Type B pancreatic cell (in vitro differentiated cells): ENCODE data around the gene RIMBP2. TPM values are rescaled to one million over a fixed set of nuclear protein-coding genes. Genes with fewer than 3 reads are reported as not detected.

Experiments used
- DNase-seq: peaks from one replicate; pipeline ENCODE4 v3.0.0; 2021; ENCODE audit warnings: mixed read lengths; ENCODE audit not compliant: unreplicated experiment; ENCODE audit errors: extremely low spot score
- H3K27ac Mint-ChIP-seq: 2 replicates; pipeline ENCODE4 v1.8.0; 2021; ENCODE audit warnings: mild to moderate bottlenecking, mixed read lengths
- H3K27me3 Mint-ChIP-seq: 2 replicates; pipeline ENCODE4 v1.8.0; 2021; ENCODE audit warnings: mixed read lengths
- H3K36me3 Mint-ChIP-seq: 2 replicates; pipeline ENCODE4 v1.8.0; 2021; ENCODE audit warnings: mixed read lengths
- H3K4me1 Mint-ChIP-seq: one replicate; pipeline ENCODE4 v1.8.0; 2021; ENCODE audit warnings: mixed read lengths; ENCODE audit not compliant: unreplicated experiment
- H3K4me3 Mint-ChIP-seq: 2 replicates; pipeline ENCODE4 v1.8.0; 2021; ENCODE audit warnings: mild to moderate bottlenecking, mixed read lengths
- H3K9me3 Mint-ChIP-seq: 2 replicates; pipeline ENCODE4 v1.8.0; 2021; ENCODE audit warnings: mixed read lengths
- total RNA-seq: library from RNA; stranded (reverse); gene quantifications from 2 replicates; pipeline ENCODE4 v1.2.1, GENCODE V29; 2021; ENCODE audit warnings: low replicate concordance
- TF ChIP-seq, protein P1 (sequence below): fragments of 200-600 bp; sonication (generic); conservative IDR thresholded peaks from 2 replicates; pipeline ENCODE4 v1.5.0; 2021; ENCODE audit warnings: antibody characterized with exemption, mild to moderate bottlenecking

RIMBP2 gene
- total RNA-seq, 1 donor from 2014 or later = 23.7 TPM

DNA sequence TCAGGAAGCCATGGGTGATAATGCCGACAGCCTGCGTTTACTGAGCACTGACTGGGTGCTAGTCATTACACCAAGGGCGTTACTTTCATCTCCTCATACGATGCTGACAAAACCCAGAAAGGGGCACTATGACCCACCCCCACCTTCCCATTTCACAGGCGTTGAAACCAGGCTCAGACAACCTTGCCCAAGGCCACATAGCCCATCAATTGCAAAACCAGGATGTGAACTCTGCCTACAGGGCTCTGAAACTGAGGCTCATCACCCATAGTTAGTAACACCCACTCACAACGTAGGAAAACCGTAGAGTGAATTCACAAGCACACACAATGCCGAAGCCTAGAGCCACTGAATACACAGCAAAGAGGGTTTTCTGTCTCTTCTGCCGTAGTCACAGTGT lies 119.9 kb downstream of the RIMBP2 start:
- peaks cover 6% of the 10 kb centered on the region for H3K9me3 Mint-ChIP-seq
- no peaks in the 10 kb centered on the region for H3K36me3 Mint-ChIP-seq
- H3K27ac Mint-ChIP-seq = no peak overlapping the region
- H3K27me3 Mint-ChIP-seq = no peaks in the 10 kb centered on the region
- no peaks in the 10 kb centered on the region for H3K4me1 Mint-ChIP-seq
- DNase-seq = no peak
- TF ChIP-seq, protein P1, sequence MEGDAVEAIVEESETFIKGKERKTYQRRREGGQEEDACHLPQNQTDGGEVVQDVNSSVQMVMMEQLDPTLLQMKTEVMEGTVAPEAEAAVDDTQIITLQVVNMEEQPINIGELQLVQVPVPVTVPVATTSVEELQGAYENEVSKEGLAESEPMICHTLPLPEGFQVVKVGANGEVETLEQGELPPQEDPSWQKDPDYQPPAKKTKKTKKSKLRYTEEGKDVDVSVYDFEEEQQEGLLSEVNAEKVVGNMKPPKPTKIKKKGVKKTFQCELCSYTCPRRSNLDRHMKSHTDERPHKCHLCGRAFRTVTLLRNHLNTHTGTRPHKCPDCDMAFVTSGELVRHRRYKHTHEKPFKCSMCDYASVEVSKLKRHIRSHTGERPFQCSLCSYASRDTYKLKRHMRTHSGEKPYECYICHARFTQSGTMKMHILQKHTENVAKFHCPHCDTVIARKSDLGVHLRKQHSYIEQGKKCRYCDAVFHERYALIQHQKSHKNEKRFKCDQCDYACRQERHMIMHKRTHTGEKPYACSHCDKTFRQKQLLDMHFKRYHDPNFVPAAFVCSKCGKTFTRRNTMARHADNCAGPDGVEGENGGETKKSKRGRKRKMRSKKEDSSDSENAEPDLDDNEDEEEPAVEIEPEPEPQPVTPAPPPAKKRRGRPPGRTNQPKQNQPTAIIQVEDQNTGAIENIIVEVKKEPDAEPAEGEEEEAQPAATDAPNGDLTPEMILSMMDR = no peak
- no peak overlapping the region for H3K4me3 Mint-ChIP-seq

DNA sequence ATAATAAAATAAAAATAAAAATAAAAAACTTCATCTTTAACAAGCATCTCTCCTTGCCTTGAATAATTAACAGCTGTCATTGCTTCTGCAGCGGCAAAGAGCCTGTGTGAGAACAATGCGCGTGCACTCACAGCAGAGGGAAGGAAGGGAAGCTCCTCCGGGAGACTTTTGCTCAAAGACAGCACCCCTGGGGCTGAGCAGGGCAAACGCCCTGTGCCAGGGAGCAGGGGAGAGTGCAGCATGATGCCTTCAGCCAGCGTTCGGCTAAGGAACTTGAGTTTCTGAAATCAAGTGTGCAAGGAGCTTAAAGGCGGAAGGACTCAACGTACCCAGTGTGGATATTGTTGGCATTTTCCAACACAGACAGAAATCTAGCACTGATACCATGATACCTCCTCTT lies 120.5 kb downstream of the RIMBP2 start:
- no peak for DNase-seq
- TF ChIP-seq, protein P1 = no peak
- no peaks in the 10 kb centered on the region for H3K27me3 Mint-ChIP-seq
- H3K36me3 Mint-ChIP-seq = no peaks in the 10 kb centered on the region
- H3K9me3 Mint-ChIP-seq = peaks cover 6% of the 10 kb centered on the region
- no peak overlapping the region for H3K4me3 Mint-ChIP-seq
- H3K4me1 Mint-ChIP-seq = no peaks in the 10 kb centered on the region
- no peak overlapping the region for H3K27ac Mint-ChIP-seq

DNA sequence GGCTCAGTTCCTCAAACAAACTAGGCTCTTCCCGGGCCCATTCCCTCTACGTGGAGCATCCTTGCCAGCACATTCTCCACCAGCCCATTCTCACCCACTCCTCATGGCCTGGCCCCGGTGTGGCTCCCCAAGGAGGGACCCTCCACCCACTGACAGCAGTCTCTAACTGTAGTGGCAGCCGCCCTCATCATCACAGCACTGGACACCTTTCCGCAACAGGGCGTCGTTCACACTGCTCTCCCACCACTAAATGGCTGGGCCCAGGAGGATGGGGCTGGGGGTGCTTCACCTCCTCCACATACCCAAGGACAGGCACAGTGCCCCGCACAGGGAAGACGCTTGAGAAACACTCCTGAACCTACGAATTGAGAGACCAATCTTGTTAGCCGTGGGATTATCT lies 123.0 kb downstream of the RIMBP2 start:
- H3K27me3 Mint-ChIP-seq = peaks cover 4% of the 10 kb centered on the region
- TF ChIP-seq, protein P1 = no peak
- DNase-seq = no peak
- peaks cover 6% of the 10 kb centered on the region for H3K9me3 Mint-ChIP-seq
- H3K36me3 Mint-ChIP-seq = peaks cover 1% of the 10 kb centered on the region
- H3K4me3 Mint-ChIP-seq = no peak overlapping the region
- H3K27ac Mint-ChIP-seq = no peak overlapping the region
- peaks cover 6% of the 10 kb centered on the region for H3K4me1 Mint-ChIP-seq

DNA sequence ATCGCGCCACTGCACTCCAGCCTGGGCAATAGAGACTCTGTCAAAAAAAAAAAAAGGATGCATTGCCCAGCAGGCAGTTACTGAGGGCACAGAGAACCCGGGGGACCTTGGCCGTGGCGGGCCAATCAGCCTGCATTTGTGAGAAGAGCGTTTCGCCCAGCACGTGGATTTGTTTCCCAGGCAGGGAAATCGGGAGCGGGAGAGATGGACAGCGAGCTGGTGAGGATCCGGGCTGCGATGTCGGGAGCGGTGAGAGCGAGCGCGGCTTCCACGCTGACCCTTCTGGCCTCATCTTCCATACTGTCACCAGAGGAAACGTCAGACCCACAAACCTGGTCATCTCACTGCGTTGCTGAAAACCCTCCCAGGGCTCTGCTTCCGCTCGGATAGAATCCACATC lies 123.5 kb downstream of the RIMBP2 start:
- no peak for DNase-seq
- H3K4me3 Mint-ChIP-seq = no peak overlapping the region
- TF ChIP-seq, protein P1 = no peak
- no peak overlapping the region for H3K27ac Mint-ChIP-seq
- H3K4me1 Mint-ChIP-seq = peaks cover 6% of the 10 kb centered on the region
- peaks cover 3% of the 10 kb centered on the region for H3K9me3 Mint-ChIP-seq
- H3K27me3 Mint-ChIP-seq = peaks cover 4% of the 10 kb centered on the region
- peaks cover 3% of the 10 kb centered on the region for H3K36me3 Mint-ChIP-seq

DNA sequence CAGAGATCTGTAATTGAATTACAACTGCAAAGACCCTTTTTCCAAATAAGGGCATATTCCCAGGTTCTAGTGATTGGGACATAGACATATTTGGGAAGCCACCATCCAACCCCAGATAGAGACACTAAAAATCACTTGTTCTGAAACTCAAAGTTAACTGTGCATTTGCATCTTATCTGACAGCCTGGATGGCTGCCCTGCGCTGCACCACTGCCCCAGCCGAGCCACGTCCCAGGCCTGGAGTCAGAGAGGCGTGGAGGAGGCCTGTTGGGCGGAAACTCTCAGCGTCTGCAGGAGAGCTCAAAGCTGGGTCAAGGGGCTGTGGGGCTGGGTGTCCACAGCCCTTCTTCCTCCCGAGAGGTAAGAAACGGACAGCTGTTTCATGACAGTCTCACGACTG lies 124.4 kb downstream of the RIMBP2 start:
- DNase-seq = no peak
- H3K4me1 Mint-ChIP-seq = peaks cover 6% of the 10 kb centered on the region
- H3K27ac Mint-ChIP-seq = no peak overlapping the region
- H3K4me3 Mint-ChIP-seq = no peak overlapping the region
- TF ChIP-seq, protein P1 = no peak
- H3K9me3 Mint-ChIP-seq = no peaks in the 10 kb centered on the region
- peaks cover 4% of the 10 kb centered on the region for H3K27me3 Mint-ChIP-seq
- H3K36me3 Mint-ChIP-seq = peaks cover 3% of the 10 kb centered on the region

DNA sequence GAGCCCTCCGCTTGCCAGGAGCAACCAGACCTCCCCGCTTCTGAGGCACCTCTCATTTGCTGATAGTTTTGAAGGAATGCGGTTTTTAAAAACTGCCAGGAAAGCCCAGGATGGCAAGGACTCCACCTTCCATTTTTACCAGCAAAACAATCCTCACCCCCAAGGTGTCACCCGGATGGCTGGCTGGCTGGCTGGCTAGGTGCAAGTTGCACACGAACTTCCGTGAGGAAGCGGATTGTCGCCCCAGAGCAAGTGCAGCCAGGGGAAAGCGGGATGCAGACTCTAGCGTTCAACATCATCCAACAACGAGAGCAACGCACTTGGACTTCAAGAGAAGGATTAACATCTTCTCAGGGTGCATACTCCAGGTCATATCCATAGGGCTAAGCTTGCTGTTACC lies 125.4 kb downstream of the RIMBP2 start:
- Mint-ChIP-seq H3K36me3 (peaks cover 3% of the 10 kb centered on the region), H3K9me3 (no peaks in the 10 kb centered on the region), H3K27ac (no peak overlapping the region), H3K4me3 (no peak overlapping the region), H3K27me3 (peaks cover 7% of the 10 kb centered on the region), H3K4me1 (peaks cover 6% of the 10 kb centered on the region)
- TF ChIP-seq, protein P1 = no peak
- DNase-seq = no peak
